IMR-90 (cell line): ENCODE measurements around the gene CCDC148.

Experiments used
- CHD1 ChIP-seq: IDR thresholded peaks from 2 replicates; pipeline ENCODE4 v1.6.1; 2012; ENCODE audit warnings: low read depth, low read length, improper control_type of control experiment
- POLR2A ChIP-seq: IDR thresholded peaks from 2 replicates; pipeline ENCODE4 v1.6.1; 2012; ENCODE audit warnings: mild to moderate bottlenecking, low read depth, low read length
- RAD21 ChIP-seq: IDR thresholded peaks from 2 replicates; pipeline ENCODE4 v1.6.1; 2012; ENCODE audit warnings: low read length, improper control_type of control experiment
- SMC3 ChIP-seq: fragments of 150-350 bp; IDR thresholded peaks from 2 replicates; pipeline ENCODE4 v1.6.1; 2016; ENCODE audit warnings: low read depth, mild to moderate bottlenecking, antibody characterized with exemption, low read length, moderate library complexity
- TF ChIP-seq, protein P1 (sequence below): conservative IDR thresholded peaks from 2 replicates; pipeline ENCODE4 v1.5.1; 2012; ENCODE audit warnings: mild to moderate bottlenecking, low read depth, low read length, improper control_type of control experiment

DNA sequence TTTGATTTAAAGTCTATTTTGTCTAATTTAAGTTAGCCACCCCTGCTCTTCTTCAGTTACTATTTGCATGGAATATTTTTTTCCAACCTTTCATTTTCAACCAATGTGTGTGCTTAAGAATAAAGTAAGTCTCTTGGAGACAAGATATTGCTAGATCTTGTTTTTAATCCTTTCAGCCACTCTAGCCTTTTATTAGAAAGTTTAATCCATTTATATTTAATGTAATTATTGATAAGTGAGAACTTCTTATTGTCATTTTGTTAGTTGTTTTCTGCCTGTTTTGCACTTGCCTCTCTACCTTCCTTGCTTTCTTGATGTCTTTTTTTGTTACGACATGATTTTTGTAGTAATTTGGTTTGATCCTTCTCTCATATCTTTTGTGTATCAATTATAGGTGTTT, 46.4 kb downstream of the CCDC148 start:
- TF ChIP-seq, protein P1, sequence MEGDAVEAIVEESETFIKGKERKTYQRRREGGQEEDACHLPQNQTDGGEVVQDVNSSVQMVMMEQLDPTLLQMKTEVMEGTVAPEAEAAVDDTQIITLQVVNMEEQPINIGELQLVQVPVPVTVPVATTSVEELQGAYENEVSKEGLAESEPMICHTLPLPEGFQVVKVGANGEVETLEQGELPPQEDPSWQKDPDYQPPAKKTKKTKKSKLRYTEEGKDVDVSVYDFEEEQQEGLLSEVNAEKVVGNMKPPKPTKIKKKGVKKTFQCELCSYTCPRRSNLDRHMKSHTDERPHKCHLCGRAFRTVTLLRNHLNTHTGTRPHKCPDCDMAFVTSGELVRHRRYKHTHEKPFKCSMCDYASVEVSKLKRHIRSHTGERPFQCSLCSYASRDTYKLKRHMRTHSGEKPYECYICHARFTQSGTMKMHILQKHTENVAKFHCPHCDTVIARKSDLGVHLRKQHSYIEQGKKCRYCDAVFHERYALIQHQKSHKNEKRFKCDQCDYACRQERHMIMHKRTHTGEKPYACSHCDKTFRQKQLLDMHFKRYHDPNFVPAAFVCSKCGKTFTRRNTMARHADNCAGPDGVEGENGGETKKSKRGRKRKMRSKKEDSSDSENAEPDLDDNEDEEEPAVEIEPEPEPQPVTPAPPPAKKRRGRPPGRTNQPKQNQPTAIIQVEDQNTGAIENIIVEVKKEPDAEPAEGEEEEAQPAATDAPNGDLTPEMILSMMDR = no peak
- no peak for TF ChIP-seq CHD1
- no peak for TF ChIP-seq SMC3
- TF ChIP-seq POLR2A = no peak
- no peak for TF ChIP-seq RAD21
